Right lobe of liver (tissue), 6 donors: ENCODE results near the gene LRBA. TPM values are rescaled to one million over a fixed set of nuclear protein-coding genes. Genes with fewer than 3 reads are reported as not detected.

Source experiments
- ATAC-seq, 4 donors: fragments of 200-7000 bp; cut with Tn5 transposase; one replicate each; pipeline ENCODE4 v1.9.1; 2020; ENCODE audit warnings: mild to moderate bottlenecking in 4 of 4, moderate library complexity in 4 of 4
- DNase-seq, 3 donors: peaks; one replicate each; pipeline ENCODE4 v3.0.0-alpha.2; 2020
- H3K27ac ChIP-seq, 3 donors: fragments of 200-600 bp; one replicate each; pipeline ENCODE4 v1.8.0; 2022
- H3K27me3 ChIP-seq, 2 donors: fragments of 200-600 bp; one replicate each; pipeline ENCODE4 v1.8.0; 2022
- H3K36me3 ChIP-seq, 4 donors: fragments of 200-600 bp; sonication (generic) in 1 of 4; one replicate each; pipeline versions ENCODE4 v1.5.1 to v1.8.0; 2017 to 2022; ENCODE audit warnings: control low read depth in 1 of 4
- H3K4me1 ChIP-seq, 4 donors: fragments of 200-600 bp; sonication (generic) in 1 of 4; one replicate each; pipeline versions ENCODE4 v1.5.1 to v1.8.0; 2017 to 2022; ENCODE audit warnings: control low read depth in 1 of 4
- H3K4me3 ChIP-seq, 3 donors: fragments of 200-600 bp; one replicate each; pipeline ENCODE4 v1.8.0; 2022
- H3K9me3 ChIP-seq, 4 donors: fragments of 200-600 bp; sonication (generic) in 1 of 4; one replicate each; pipeline versions ENCODE4 v1.5.1 to v1.8.0; 2017 to 2022; ENCODE audit warnings: control low read depth in 1 of 4
- CTCF ChIP-seq, 4 donors: fragments of 200-600 bp in 3 of 4; fragments of 450-650 bp in 1 of 4; IDR thresholded peaks; one replicate each; pipeline versions ENCODE4 v1.5.1 to v1.8.0; 2016 to 2022; ENCODE audit warnings: antibody characterized with exemption in 4 of 4, mild to moderate bottlenecking in 2 of 4
- POLR2A ChIP-seq: fragments of 450-650 bp; IDR thresholded peaks from one replicate; pipeline ENCODE4 v1.6.1; 2017; ENCODE audit warnings: antibody characterized with exemption, mild to moderate bottlenecking
- WGBS: methylation state at CpG from one replicate; pipeline ENCODE4 v1.1.6; 2018; ENCODE audit warnings: low coverage, low lambda C conversion rate; ENCODE audit not compliant: insufficient coverage; ENCODE audit errors: missing lambda C conversion rate; 5-methylcytosine and 5-hydroxymethylcytosine counted together
- intact Hi-C, 2 donors: fragments of 100-400 bp; cut with DNase I; formaldehyde crosslinking; loops; one replicate each; pipeline versions ENCODE4 v1.11.2 to v1.14.1; 2022
- total RNA-seq, 6 experiments: library from RNA; depleted of rRNA in 2 of 6; stranded (reverse); fragments of >200 nt in 2 of 6; fragmentation: NEBNext Ultra II Directional in 3 of 6; extraction: Animal tissue kit (Norgen Biotek cat#: 25700) in 3 of 6; gene quantifications; one replicate each; pipeline versions ENCODE4 v1.1.0 to v1.2.4, GENCODE V29; 2016 to 2023
- donor health status: DM: no; HTN: yes; CAD: no.
- donor health status: DM: no; HTN: no; CAD: no.
- donor health status: DM: no; HTN: no; CAD: no.
- donor health status: DM: no; HTN: yes; CAD: no.
- donor health status: DM: no; HTN: yes; CAD: no.

The LRBA gene
- total RNA-seq, 6 experiments from 2014 or later: 18.9 to 48.1 (median 24.5) TPM

GRCh38 chr4:150805183-150806025 lies 209.7 kb downstream of the LRBA start:
- Histone ChIP-seq H3K4me1 (no peaks in the 10 kb centered on the region), H3K9me3 (no peaks in the 10 kb centered on the region), H3K27ac (no peak overlapping the region), H3K36me3 (no peaks in the 10 kb centered on the region), H3K27me3 (no peaks in the 10 kb centered on the region), H3K4me3 (no peak overlapping the region)
- 83% methylated on average over 3 of the region's 3 CpGs for WGBS
- no peak for TF ChIP-seq CTCF (IDR thresholded peaks at IDR 0.05)
- TF ChIP-seq POLR2A: no peak
- no peak for ATAC-seq
- intact Hi-C loops: no loop called here
- DNase-seq: no peak

- H3K9me3 ChIP-seq: no peaks in the 10 kb centered on the region
- no peak for DNase-seq
- H3K4me1 ChIP-seq: no peaks in the 10 kb centered on the region
- no peak overlapping the region for H3K27ac ChIP-seq
- ATAC-seq: no peak
- intact Hi-C loops: no loop called here
- TF ChIP-seq POLR2A: no peak
- TF ChIP-seq CTCF (IDR thresholded peaks at IDR 0.05): no peak
- WGBS: 96% methylated on average over 4 of the region's 4 CpGs
- H3K4me3 ChIP-seq: no peak overlapping the region
- no peaks in the 10 kb centered on the region for H3K36me3 ChIP-seq
- no peaks in the 10 kb centered on the region for H3K27me3 ChIP-seq
Observed at GRCh38 chr4:150801833-150802232, 213.3 kb downstream of the LRBA start.

GRCh38 chr4:150799207-150799606 lies 215.9 kb downstream of the LRBA start:
- intact Hi-C loops: no loop called here
- H3K27me3 ChIP-seq: no peaks in the 10 kb centered on the region
- ATAC-seq (no peak), DNase-seq (no peak)
- H3K4me1 ChIP-seq: no peaks in the 10 kb centered on the region
- H3K36me3 ChIP-seq: no peaks in the 10 kb centered on the region
- no peak overlapping the region for H3K4me3 ChIP-seq
- TF ChIP-seq CTCF (IDR thresholded peaks at IDR 0.05) (peak in 1 of 4 donors; percentile 31), POLR2A (no peak)
- WGBS: 82% methylated on average over 2 of the region's 2 CpGs
- no peaks in the 10 kb centered on the region for H3K9me3 ChIP-seq
- no peak overlapping the region for H3K27ac ChIP-seq

- Histone ChIP-seq H3K4me1 (no peaks in the 10 kb centered on the region), H3K4me3 (no peak overlapping the region), H3K27ac (no peak overlapping the region), H3K9me3 (no peaks in the 10 kb centered on the region), H3K27me3 (no peaks in the 10 kb centered on the region), H3K36me3 (no peaks in the 10 kb centered on the region)
- WGBS: 82% methylated on average over 2 of the region's 2 CpGs
- ATAC-seq: no peak
- intact Hi-C loops: no loop called here
- no peak for DNase-seq
- TF ChIP-seq CTCF (IDR thresholded peaks at IDR 0.05): no peak
- TF ChIP-seq POLR2A: no peak
Observed at GRCh38 chr4:150794706-150795105, 220.4 kb downstream of the LRBA start.
